ENCODE measurements around the gene SLC6A9.

Gene SLC6A9

DNA sequence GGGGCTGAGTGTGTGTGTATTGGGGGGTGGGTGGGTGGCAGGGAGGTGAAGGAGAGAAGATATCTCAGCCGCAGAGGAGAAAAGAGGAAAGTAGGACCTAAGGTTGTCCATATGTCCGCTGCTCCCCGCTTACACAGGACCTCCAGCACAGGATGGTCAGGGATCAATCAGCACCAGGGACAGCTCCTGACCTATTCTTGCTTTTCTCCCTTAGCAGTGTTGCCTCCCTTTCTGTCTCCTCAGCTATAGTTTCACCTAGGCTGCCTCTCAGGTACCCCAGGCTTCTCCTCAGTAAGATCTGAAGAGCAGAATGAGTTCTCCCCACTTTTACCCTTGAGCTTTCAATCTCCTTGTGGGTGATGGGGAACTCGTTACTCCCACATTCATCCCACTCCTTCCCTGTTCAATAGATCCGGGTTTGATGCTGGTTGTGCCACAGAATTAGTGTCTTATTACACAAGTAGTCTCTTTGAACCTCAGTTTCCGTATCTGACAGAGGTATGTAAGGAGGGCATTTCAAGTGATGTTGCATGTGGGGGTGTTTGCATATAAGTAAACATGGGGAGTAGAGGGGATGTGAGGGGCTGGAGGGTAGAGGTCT lies 62.8 kb downstream of the SLC6A9 start:
- H3K36me3 ChIP-seq (replicated peaks) = peaks cover 2% of the 10 kb centered on the region
- TF ChIP-seq, protein P1, sequence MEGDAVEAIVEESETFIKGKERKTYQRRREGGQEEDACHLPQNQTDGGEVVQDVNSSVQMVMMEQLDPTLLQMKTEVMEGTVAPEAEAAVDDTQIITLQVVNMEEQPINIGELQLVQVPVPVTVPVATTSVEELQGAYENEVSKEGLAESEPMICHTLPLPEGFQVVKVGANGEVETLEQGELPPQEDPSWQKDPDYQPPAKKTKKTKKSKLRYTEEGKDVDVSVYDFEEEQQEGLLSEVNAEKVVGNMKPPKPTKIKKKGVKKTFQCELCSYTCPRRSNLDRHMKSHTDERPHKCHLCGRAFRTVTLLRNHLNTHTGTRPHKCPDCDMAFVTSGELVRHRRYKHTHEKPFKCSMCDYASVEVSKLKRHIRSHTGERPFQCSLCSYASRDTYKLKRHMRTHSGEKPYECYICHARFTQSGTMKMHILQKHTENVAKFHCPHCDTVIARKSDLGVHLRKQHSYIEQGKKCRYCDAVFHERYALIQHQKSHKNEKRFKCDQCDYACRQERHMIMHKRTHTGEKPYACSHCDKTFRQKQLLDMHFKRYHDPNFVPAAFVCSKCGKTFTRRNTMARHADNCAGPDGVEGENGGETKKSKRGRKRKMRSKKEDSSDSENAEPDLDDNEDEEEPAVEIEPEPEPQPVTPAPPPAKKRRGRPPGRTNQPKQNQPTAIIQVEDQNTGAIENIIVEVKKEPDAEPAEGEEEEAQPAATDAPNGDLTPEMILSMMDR (IDR thresholded peaks at IDR 0.05; ENCODE audit: low read depth, low read length, missing control alignments) = no peak
- DNase-seq = no peak
- in situ Hi-C loops (cut with HindIII; ENCODE audit: low pct_ligation_motif_present, low sequenced_read_pairs) = no loop called here
- H3K27me3 ChIP-seq (replicated peaks) = no peaks in the 10 kb centered on the region
- H3K27ac ChIP-seq = no peak overlapping the region
- no peak overlapping the region for H3K4me3 ChIP-seq (ENCODE audit: low read depth, low read length)

DNA sequence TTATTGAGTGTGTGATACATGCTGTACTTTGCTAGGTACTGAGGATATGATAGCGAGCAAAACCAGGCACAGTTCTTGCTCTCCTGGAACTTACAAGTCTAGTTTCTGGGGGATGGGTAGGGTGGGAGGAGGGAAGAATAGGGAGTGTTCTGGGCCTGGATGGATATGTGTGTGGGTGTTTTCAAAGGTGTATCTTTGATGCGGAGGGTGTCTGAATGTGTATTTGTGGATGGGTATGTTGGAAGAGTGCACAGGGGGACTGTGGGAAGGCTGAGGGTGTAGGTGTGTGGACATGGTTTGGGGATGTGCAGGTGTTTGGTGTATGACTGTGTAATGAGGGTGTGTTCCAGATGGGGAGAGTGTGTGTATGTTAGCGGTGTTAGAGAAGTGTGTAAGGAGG lies 65.9 kb downstream of the SLC6A9 start:
- Histone ChIP-seq H3K27me3 (replicated peaks) (no peaks in the 10 kb centered on the region), H3K27ac (no peak overlapping the region), H3K4me3 (ENCODE audit: low read depth, low read length) (no peak overlapping the region), H3K36me3 (replicated peaks) (peaks cover 9% of the 10 kb centered on the region)
- TF ChIP-seq, protein P1 (IDR thresholded peaks at IDR 0.05; ENCODE audit: low read depth, low read length, missing control alignments) = no peak
- in situ Hi-C loops (cut with HindIII; ENCODE audit: low pct_ligation_motif_present, low sequenced_read_pairs) = no loop called here
- no peak for DNase-seq

DNA sequence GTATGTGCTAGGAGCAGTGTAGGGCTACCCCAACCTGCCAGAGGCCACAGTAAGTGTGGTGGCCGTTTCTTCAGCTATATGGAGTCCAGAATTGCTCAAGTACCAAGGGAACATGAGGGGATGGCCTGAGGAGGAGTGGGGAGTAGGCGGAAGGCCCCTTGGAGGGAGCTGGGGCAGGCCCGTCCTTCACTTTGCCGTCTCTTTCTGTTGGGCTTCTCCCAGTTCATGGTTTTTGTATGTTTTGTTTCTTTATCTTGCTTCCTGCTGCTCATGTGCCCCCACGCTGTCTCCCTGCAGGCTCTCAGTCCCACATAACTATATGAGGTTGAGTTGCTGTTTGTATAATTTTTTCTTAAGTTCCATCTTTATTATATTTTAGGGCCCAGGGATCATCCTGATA lies 67.4 kb downstream of the SLC6A9 start:
- in situ Hi-C loops (cut with HindIII; ENCODE audit: low pct_ligation_motif_present, low sequenced_read_pairs) = no loop called here
- TF ChIP-seq, protein P1 (IDR thresholded peaks at IDR 0.05; ENCODE audit: low read depth, low read length, missing control alignments) = no peak
- Histone ChIP-seq H3K27me3 (replicated peaks) (no peaks in the 10 kb centered on the region), H3K27ac (no peak overlapping the region), H3K4me3 (ENCODE audit: low read depth, low read length) (no peak overlapping the region), H3K36me3 (replicated peaks) (peaks cover 11% of the 10 kb centered on the region)
- no peak for DNase-seq

DNA sequence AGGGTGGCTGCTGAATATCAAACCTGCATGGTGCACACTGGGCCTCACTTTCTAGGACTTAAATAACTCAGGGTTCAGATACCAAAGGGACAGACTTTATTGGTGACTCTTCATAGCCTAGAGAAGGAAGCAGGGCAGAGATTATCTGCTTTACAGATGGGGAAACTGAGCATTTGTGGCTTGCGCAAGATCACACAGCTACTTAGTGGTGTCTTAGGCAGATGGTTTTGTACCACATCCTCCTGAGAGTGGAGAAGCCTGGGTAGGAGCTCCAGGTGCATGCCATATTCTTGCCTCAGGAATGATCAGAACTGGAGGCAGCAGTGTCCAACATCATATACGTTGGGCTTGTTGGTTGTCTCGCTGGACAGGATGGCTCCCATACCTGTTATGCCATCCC lies 68.3 kb downstream of the SLC6A9 start:
- TF ChIP-seq, protein P1 (IDR thresholded peaks at IDR 0.05; ENCODE audit: low read depth, low read length, missing control alignments) = no peak
- H3K27me3 ChIP-seq (replicated peaks) = no peaks in the 10 kb centered on the region
- no peak overlapping the region for H3K4me3 ChIP-seq (ENCODE audit: low read depth, low read length)
- DNase-seq = no peak
- H3K27ac ChIP-seq = no peak overlapping the region
- in situ Hi-C loops (cut with HindIII; ENCODE audit: low pct_ligation_motif_present, low sequenced_read_pairs) = no loop called here
- peaks cover 16% of the 10 kb centered on the region for H3K36me3 ChIP-seq (replicated peaks)

DNA sequence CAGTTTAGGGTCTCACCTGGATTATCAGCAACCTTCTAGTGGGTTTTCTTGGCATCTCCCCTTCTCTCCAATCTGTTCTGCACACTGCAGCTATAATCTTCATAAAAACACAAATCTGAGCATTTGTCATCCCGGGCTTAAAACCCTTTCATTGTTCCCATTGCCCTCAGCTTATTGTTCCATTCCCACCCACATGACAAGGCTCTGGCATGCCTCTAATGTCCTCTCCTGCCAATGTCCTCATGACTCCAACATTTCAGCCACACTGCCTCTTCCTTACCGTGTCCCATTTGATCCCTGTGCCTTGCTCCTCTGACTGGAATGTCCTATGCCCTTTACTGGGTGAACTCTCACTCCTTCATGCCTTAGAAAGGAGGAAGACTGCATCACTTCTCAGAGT lies 68.9 kb downstream of the SLC6A9 start:
- in situ Hi-C loops (cut with HindIII; ENCODE audit: low pct_ligation_motif_present, low sequenced_read_pairs) = no loop called here
- Histone ChIP-seq H3K27me3 (replicated peaks) (no peaks in the 10 kb centered on the region), H3K27ac (no peak overlapping the region), H3K4me3 (ENCODE audit: low read depth, low read length) (no peak overlapping the region), H3K36me3 (replicated peaks) (peaks cover 21% of the 10 kb centered on the region)
- TF ChIP-seq, protein P1 (IDR thresholded peaks at IDR 0.05; ENCODE audit: low read depth, low read length, missing control alignments) = no peak
- DNase-seq = no peak

DNA sequence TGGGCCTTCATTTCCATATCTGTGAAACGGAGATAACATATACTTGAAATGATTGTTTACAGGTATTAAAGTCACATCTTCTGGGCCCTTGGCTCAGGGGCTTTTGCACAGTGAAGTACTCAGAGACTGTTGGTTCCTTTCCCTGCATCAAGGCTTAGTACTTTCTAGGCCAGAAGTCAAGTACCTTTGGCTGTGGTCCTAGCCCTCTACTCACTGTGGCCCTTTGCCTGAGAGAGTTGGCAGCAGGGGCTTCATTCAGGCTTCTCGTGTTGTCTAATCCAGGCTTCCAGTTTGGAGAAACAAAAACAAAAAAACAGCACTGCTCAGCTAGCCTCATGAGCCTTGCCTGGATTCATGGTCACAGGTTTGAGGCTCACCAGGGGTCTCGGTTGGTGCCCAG lies 69.6 kb downstream of the SLC6A9 start:
- no peak overlapping the region for H3K27ac ChIP-seq
- in situ Hi-C loops (cut with HindIII; ENCODE audit: low pct_ligation_motif_present, low sequenced_read_pairs) = no loop called here
- H3K27me3 ChIP-seq (replicated peaks) = no peaks in the 10 kb centered on the region
- H3K4me3 ChIP-seq (ENCODE audit: low read depth, low read length) = no peak overlapping the region
- H3K36me3 ChIP-seq (replicated peaks) = peaks cover 23% of the 10 kb centered on the region
- no peak for DNase-seq
- TF ChIP-seq, protein P1 (IDR thresholded peaks at IDR 0.05; ENCODE audit: low read depth, low read length, missing control alignments) = no peak

Measured in brain microvascular endothelial cell (primary cell).